ENCODE data around the gene KCND3.

DNA sequence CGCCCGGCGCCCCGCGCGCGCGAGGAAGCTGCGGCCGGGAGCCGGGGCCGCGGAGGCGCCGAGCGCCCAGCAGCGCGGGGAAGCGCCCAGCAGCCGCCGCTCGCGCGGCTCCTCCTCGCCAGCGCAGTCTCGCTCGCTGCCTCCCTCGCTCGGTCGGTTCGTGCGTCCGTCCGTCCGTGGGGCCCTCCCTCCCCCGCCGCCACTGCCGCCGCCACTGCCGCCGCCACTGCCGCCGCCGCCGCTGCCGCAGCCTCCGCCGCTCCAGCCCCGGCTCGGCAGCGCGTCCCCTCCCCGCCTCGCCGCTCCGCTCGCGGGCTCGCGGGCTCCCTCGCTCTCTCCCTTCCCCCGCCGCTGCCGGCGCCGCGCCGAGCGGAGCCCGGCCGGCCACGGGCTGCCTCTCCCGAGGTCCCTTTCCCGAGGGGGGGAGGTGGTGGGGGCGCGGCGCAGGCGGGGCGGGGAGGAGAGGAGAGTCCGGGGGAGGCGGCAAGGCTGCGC lies at the start of gene KCND3:
- TF ChIP-seq, protein P1, sequence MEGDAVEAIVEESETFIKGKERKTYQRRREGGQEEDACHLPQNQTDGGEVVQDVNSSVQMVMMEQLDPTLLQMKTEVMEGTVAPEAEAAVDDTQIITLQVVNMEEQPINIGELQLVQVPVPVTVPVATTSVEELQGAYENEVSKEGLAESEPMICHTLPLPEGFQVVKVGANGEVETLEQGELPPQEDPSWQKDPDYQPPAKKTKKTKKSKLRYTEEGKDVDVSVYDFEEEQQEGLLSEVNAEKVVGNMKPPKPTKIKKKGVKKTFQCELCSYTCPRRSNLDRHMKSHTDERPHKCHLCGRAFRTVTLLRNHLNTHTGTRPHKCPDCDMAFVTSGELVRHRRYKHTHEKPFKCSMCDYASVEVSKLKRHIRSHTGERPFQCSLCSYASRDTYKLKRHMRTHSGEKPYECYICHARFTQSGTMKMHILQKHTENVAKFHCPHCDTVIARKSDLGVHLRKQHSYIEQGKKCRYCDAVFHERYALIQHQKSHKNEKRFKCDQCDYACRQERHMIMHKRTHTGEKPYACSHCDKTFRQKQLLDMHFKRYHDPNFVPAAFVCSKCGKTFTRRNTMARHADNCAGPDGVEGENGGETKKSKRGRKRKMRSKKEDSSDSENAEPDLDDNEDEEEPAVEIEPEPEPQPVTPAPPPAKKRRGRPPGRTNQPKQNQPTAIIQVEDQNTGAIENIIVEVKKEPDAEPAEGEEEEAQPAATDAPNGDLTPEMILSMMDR (IDR thresholded peaks at IDR 0.05; ENCODE audit: low read length) = no peak
- TF ChIP-seq EZH2 (IDR thresholded peaks at IDR 0.05; ENCODE audit: borderline replicate concordance, low read length) = no peak
